Astrocyte of the spinal cord (primary cell): ENCODE results near the gene TRIM54.

ENCODE experiments used
- DNase-seq: peaks from one replicate; pipeline ENCODE4 v3.0.0; 2011; ENCODE audit warnings: low read depth, low spot score
- H3K4me3 ChIP-seq: 2 replicates; pipeline ENCODE4 v1.5.1; 2011; ENCODE audit warnings: low read depth, mild to moderate bottlenecking, low read length, moderate library complexity
- in situ Hi-C: cut with HindIII; loops from 2 replicates; pipeline ENCODE4 v1.10.0; 2017; ENCODE audit warnings: low sequenced_read_pairs
- TF ChIP-seq, protein P1 (sequence below): IDR thresholded peaks from 2 replicates; pipeline ENCODE4 v1.5.1; 2012; ENCODE audit warnings: low read depth, mild to moderate bottlenecking, low read length, inconsistent platforms

The TRIM54 gene

DNA sequence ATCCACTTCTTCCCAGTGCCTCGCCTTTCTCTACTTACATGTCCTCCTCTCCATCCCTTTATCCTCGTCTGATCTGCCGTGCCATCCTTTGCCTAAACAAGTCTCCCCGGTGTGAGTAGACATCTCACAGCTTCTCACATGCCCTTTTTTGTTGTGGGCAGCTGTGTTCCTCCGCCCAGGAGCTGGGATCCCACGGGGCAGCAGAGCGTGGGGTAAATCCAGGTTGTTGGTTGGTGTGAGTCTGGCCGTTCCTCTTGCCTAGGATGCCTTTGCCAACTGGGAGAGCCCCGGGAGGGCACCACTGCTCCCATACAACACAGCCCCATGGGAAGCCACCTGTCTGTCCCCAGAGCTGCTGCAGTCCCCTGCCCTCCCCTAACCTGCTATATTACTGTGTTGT lies 41.8 kb upstream of the TRIM54 start:
- DNase-seq: no peak

GRCh38 chr2:27241761-27242613 lies 40.2 kb upstream of the TRIM54 start:
- TF ChIP-seq, protein P1, sequence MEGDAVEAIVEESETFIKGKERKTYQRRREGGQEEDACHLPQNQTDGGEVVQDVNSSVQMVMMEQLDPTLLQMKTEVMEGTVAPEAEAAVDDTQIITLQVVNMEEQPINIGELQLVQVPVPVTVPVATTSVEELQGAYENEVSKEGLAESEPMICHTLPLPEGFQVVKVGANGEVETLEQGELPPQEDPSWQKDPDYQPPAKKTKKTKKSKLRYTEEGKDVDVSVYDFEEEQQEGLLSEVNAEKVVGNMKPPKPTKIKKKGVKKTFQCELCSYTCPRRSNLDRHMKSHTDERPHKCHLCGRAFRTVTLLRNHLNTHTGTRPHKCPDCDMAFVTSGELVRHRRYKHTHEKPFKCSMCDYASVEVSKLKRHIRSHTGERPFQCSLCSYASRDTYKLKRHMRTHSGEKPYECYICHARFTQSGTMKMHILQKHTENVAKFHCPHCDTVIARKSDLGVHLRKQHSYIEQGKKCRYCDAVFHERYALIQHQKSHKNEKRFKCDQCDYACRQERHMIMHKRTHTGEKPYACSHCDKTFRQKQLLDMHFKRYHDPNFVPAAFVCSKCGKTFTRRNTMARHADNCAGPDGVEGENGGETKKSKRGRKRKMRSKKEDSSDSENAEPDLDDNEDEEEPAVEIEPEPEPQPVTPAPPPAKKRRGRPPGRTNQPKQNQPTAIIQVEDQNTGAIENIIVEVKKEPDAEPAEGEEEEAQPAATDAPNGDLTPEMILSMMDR: no peak
- no peak for DNase-seq
- in situ Hi-C loops: no loop called here
- no peak overlapping the region for H3K4me3 ChIP-seq

More for the DNA sequence above, 41.8 kb upstream of the TRIM54 start:
- in situ Hi-C loops: no loop called here
- TF ChIP-seq, protein P1: no peak
- no peak overlapping the region for H3K4me3 ChIP-seq

- no peak overlapping the region for H3K4me3 ChIP-seq
- no peak for DNase-seq
- TF ChIP-seq, protein P1: no peak
- in situ Hi-C loops: no loop called here
Measured at GRCh38 chr2:27242614-27242951, 39.6 kb upstream of the TRIM54 start.

GRCh38 chr2:27243391-27244130 lies 38.7 kb upstream of the TRIM54 start:
- H3K4me3 ChIP-seq: no peak overlapping the region
- in situ Hi-C loops: no loop called here
- no peak for DNase-seq
- TF ChIP-seq, protein P1: no peak

DNA sequence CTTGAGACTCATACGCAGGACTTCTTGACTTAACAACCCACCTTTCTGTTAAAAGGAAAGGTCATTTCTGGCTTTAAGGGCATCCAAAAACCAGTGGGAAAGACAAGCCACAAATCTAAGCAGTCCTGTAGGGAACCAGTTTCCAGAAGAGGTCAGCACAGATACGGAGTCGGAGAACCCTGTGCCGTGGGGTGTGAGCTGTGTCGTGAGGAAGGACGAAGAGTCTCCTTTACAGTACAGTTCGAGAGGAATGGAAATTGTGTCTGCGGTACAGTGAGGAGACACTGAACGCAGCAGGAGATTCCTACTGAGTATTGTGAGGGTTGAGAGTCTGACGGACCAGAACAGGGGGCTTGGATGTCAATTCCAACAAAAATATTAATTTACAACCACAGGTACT lies 37.1 kb upstream of the TRIM54 start:
- no peak overlapping the region for H3K4me3 ChIP-seq
- in situ Hi-C loops: no loop called here
- no peak for DNase-seq
- TF ChIP-seq, protein P1: no peak

DNA sequence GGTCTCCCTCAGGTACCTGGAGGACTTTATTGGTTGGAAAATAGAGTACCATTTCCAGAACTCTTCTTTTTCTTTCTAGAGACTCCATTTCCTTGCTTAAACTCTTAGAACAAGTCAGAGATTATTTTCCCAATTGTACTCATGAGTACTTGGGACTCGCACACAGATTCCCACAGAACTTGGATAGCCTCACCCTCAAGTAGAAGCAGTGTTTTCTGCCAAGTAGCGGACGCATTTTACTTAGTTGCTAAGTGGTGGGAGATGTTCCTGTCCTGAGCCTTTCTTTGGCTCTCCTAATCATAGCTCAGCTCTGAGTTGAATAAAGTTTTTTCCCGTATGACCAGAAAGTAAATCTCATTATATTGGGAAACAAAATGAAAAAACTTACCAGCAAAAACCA lies 36.6 kb upstream of the TRIM54 start:
- TF ChIP-seq, protein P1: no peak
- H3K4me3 ChIP-seq: no peak overlapping the region
- DNase-seq: no peak
- in situ Hi-C loops: no loop called here
